Tibial artery (tissue), 4 donors: ENCODE data around the gene TAF4B.
A peak's percentile ranks its signal among the peaks of the same experiment; 100 is the strongest.

ENCODE experiments used
- DNase-seq, 2 donors: peaks; one replicate each; pipeline ENCODE4 v3.0.0-alpha.2; 2019
- H3K27ac ChIP-seq, 2 donors: fragments of 200-600 bp; sonication (generic) in 1 of 2; 1 replicate in 1 of 2; 2 replicates in 1 of 2; pipeline ENCODE4 v1.5.1; 2018 to 2019; ENCODE audit warnings: mild to moderate bottlenecking in 1 of 2
- H3K27me3 ChIP-seq, 2 donors: fragments of 200-600 bp; sonication (generic) in 1 of 2; one replicate each; pipeline versions ENCODE4 v1.5.1 to v1.6.0; 2016 to 2019
- H3K36me3 ChIP-seq, 3 donors: fragments of 200-600 bp; sonication (generic) in 2 of 3; one replicate each; pipeline ENCODE4 v1.5.1; 2016 to 2019; ENCODE audit warnings: mild to moderate bottlenecking in 2 of 3
- H3K4me1 ChIP-seq, 4 donors: fragments of 200-600 bp; sonication (generic) in 2 of 4; 1 replicate in 3 of 4; 2 replicates in 1 of 4; pipeline ENCODE4 v1.5.1; 2016 to 2019
- H3K4me3 ChIP-seq, 2 donors: fragments of 200-600 bp; sonication (generic) in 1 of 2; 1 replicate in 1 of 2; 2 replicates in 1 of 2; pipeline ENCODE4 v1.5.1; 2018 to 2019; ENCODE audit warnings: mild to moderate bottlenecking in 2 of 2
- H3K9me3 ChIP-seq, 3 donors: fragments of 200-600 bp; sonication (generic) in 1 of 3; one replicate each; pipeline ENCODE4 v1.5.1; 2016 to 2019
- CTCF ChIP-seq, 2 experiments: fragments of 200-600 bp in 1 of 2; fragments of 450-650 bp in 1 of 2; IDR thresholded peaks; one replicate each; pipeline ENCODE4 v1.5.1; 2017 to 2019; ENCODE audit warnings: antibody characterized with exemption in 2 of 2, mild to moderate bottlenecking in 1 of 2, moderate library complexity in 1 of 2
- intact Hi-C: fragments of 100-400 bp; cut with DNase I; formaldehyde crosslinking; loops from one replicate; pipeline ENCODE4 v1.15.0; 2023; ENCODE audit warnings: low total_unique reads

TAF4B gene

GRCh38 chr18:26226229-26227050, at the start of gene TAF4B:
Gene TAF4B, plus strand, starts transcription at chr18:26226445. Its CDS starts 489 bp downstream, at chr18:26226934.
- intact Hi-C loops, result loop anchor here (5.0 kb wide), 1 partner anchor 134 kb away; the partner anchor contains the start of gene SS18
- peaks cover 0 to 12% (median 5%) of the 10 kb centered on the region in 4 donors for H3K4me1 ChIP-seq
- peak within 1 kb of the TSS; percentile 75 to 79 for H3K27ac ChIP-seq
- TF ChIP-seq CTCF (IDR thresholded peaks at IDR 0.05), result no peak
- DNase-seq, result peak; percentile 92 to 97
- no peaks in the 10 kb centered on the region for H3K9me3 ChIP-seq
- no peaks in the 10 kb centered on the region for H3K36me3 ChIP-seq
- no peaks in the 10 kb centered on the region for H3K27me3 ChIP-seq
- H3K4me3 ChIP-seq, result peak within 1 kb of the TSS; percentile 83 to 97

GRCh38 chr18:26181343-26181826, 44.9 kb upstream of the TAF4B start:
- intact Hi-C loops, result no loop called here
- Histone ChIP-seq H3K9me3 (no peaks in the 10 kb centered on the region), H3K4me3 (no peak overlapping the region), H3K36me3 (no peaks in the 10 kb centered on the region), H3K27me3 (no peaks in the 10 kb centered on the region), H3K4me1 (no peaks in the 10 kb centered on the region), H3K27ac (no peak overlapping the region)
- no peak for DNase-seq
- TF ChIP-seq CTCF (IDR thresholded peaks at IDR 0.05), result no peak

GRCh38 chr18:26183395-26184112, 42.7 kb upstream of the TAF4B start:
- Histone ChIP-seq H3K9me3 (no peaks in the 10 kb centered on the region), H3K27me3 (no peaks in the 10 kb centered on the region), H3K4me3 (no peak overlapping the region), H3K27ac (no peak overlapping the region), H3K4me1 (no peaks in the 10 kb centered on the region), H3K36me3 (no peaks in the 10 kb centered on the region)
- TF ChIP-seq CTCF (IDR thresholded peaks at IDR 0.05), result no peak
- intact Hi-C loops, result no loop called here
- DNase-seq, result no peak

GRCh38 chr18:26185267-26185666, 41.0 kb upstream of the TAF4B start:
- intact Hi-C loops, result no loop called here
- Histone ChIP-seq H3K36me3 (no peaks in the 10 kb centered on the region), H3K27ac (no peak overlapping the region), H3K9me3 (no peaks in the 10 kb centered on the region), H3K4me1 (no peaks in the 10 kb centered on the region), H3K4me3 (no peak overlapping the region), H3K27me3 (no peaks in the 10 kb centered on the region)
- TF ChIP-seq CTCF (IDR thresholded peaks at IDR 0.05), result no peak
- DNase-seq, result no peak

GRCh38 chr18:26190506-26190905, 35.7 kb upstream of the TAF4B start:
- no peaks in the 10 kb centered on the region for H3K9me3 ChIP-seq
- no peaks in the 10 kb centered on the region for H3K27me3 ChIP-seq
- H3K4me3 ChIP-seq, result no peak overlapping the region
- no peaks in the 10 kb centered on the region for H3K36me3 ChIP-seq
- TF ChIP-seq CTCF (IDR thresholded peaks at IDR 0.05), result no peak
- DNase-seq, result no peak
- intact Hi-C loops, result loop anchor here (5.0 kb wide), 1 partner anchor 277 kb away; no protein-coding TSS in a partner anchor
- H3K4me1 ChIP-seq, result no peaks in the 10 kb centered on the region
- no peak overlapping the region for H3K27ac ChIP-seq
